Peyer's patch (tissue), 4 donors: ENCODE data around the gene MYH10.

Experiments
- CTCF ChIP-seq, 6 experiments: fragments of 450-650 bp in 4 of 6; fragments of 200-600 bp in 2 of 6; sonication (generic) in 1 of 6; IDR thresholded peaks; one replicate each; pipeline ENCODE4 v1.5.1; 2017 to 2019; ENCODE audit warnings: antibody characterized with exemption in 6 of 6, mild to moderate bottlenecking in 3 of 6, moderate library complexity in 1 of 6
- POLR2A ChIP-seq, 2 donors: fragments of 450-650 bp; IDR thresholded peaks; one replicate each; pipeline ENCODE4 v1.5.1; 2017; ENCODE audit warnings: antibody characterized with exemption in 2 of 2, mild to moderate bottlenecking in 2 of 2, moderate library complexity in 2 of 2

DNA sequence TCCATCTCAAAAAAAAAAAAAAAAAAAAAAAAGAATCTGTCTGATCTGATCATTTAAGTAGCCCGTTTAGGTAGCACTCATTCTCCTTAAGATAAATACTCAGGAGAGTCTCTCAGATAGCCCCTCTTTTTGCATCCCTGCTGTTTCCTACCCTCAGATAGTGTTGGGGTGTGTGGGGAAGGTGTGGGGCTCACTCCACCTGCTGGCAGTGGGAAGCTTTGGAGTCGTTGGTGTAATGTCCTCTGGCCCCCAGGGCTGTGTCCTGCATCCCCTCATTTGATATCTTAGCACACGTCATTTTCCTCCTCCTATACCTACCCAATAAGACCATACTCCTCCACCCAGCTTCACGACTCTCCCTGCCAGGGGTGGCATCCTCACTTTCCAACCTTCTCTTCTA, 20.5 kb upstream of the MYH10 start:
- TF ChIP-seq CTCF (IDR thresholded peaks at IDR 0.05) (no peak), POLR2A (IDR thresholded peaks at IDR 0.05) (no peak)
